Measurements from ENCODE around the gene PARP4. TPM values are rescaled to one million over a fixed set of nuclear protein-coding genes. Genes with fewer than 3 reads are reported as not detected.

PARP4 gene
- total RNA-seq, 1 donor from 2014 or later: 11.8 TPM

DNA sequence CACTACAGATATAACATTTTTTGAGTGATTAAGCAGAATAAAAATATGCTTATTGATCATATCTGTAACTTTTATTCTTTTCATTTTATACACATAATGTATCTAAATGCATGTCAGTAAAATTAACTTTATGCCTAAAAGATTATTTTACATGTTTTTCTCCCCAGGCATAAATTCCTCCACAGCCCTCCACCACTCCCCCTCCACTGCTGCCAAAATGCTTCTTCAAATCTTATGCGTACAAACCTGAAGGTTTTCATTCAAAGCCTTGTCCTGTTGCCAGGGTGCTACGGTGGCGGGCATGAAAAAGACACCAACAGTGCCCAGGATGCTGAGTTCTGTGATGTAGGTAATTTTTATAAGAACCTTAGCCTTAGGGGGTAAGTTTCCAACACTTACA lies 52.9 kb downstream of the PARP4 start:
- H3K4me3 ChIP-seq (ENCODE audit: low read depth, low read length): no peak overlapping the region
- DNase-seq (ENCODE audit: low read depth) (no peak), FAIRE-seq (no peak)
- TF ChIP-seq, protein P1, sequence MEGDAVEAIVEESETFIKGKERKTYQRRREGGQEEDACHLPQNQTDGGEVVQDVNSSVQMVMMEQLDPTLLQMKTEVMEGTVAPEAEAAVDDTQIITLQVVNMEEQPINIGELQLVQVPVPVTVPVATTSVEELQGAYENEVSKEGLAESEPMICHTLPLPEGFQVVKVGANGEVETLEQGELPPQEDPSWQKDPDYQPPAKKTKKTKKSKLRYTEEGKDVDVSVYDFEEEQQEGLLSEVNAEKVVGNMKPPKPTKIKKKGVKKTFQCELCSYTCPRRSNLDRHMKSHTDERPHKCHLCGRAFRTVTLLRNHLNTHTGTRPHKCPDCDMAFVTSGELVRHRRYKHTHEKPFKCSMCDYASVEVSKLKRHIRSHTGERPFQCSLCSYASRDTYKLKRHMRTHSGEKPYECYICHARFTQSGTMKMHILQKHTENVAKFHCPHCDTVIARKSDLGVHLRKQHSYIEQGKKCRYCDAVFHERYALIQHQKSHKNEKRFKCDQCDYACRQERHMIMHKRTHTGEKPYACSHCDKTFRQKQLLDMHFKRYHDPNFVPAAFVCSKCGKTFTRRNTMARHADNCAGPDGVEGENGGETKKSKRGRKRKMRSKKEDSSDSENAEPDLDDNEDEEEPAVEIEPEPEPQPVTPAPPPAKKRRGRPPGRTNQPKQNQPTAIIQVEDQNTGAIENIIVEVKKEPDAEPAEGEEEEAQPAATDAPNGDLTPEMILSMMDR (IDR thresholded peaks at IDR 0.05; ENCODE audit: insufficient read depth, low read length, severe bottlenecking): no peak
- peaks cover 11% of the 10 kb centered on the region for H3K36me3 ChIP-seq (ENCODE audit: control insufficient read depth, insufficient read depth, low read length)
- H3K27me3 ChIP-seq (ENCODE audit: control insufficient read depth, insufficient read depth, low read length): no peaks in the 10 kb centered on the region

DNA sequence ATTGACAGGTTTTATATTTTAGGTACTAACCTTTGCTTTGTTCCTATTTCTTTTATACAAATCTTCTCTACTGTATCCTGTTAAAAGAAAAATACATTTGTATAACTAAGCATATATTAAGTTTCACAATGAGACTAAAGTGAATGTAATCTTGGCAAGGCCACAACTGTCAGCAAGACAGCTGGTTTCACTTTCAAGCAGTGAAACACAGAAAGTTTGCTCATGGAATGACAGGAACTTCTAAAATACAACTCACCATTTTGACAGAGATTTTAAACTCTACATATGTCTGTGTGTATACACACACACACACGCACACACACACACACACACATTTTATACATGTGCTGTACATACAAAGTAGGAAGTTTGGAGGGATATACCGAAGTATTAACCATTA lies 53.3 kb downstream of the PARP4 start:
- Histone ChIP-seq H3K36me3 (ENCODE audit: control insufficient read depth, insufficient read depth, low read length) (peaks cover 15% of the 10 kb centered on the region), H3K4me3 (ENCODE audit: low read depth, low read length) (no peak overlapping the region), H3K27me3 (ENCODE audit: control insufficient read depth, insufficient read depth, low read length) (no peaks in the 10 kb centered on the region)
- FAIRE-seq (no peak), DNase-seq (ENCODE audit: low read depth) (no peak)
- TF ChIP-seq, protein P1 (IDR thresholded peaks at IDR 0.05; ENCODE audit: insufficient read depth, low read length, severe bottlenecking): no peak

DNA sequence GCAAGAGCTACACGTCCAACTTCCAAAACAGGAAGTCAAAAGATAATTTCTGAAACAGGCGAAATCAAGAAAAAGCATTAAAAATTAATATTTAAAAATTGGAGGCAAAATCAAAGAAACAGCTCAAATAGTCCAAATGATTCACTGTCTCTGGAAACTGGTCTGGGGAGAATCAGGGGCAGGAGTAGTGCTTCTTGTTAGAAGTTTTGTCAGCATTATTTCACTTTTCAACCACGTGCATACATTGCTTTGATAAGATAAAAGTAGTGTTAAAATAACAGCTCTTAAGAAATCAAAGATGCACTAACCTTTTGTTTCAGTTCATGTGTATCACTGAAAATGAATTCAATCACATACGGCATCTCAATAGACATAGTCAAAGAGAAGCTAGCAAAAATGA lies 53.8 kb downstream of the PARP4 start:
- no peaks in the 10 kb centered on the region for H3K27me3 ChIP-seq (ENCODE audit: control insufficient read depth, insufficient read depth, low read length)
- FAIRE-seq (no peak), DNase-seq (ENCODE audit: low read depth) (no peak)
- TF ChIP-seq, protein P1 (IDR thresholded peaks at IDR 0.05; ENCODE audit: insufficient read depth, low read length, severe bottlenecking): no peak
- H3K36me3 ChIP-seq (ENCODE audit: control insufficient read depth, insufficient read depth, low read length): peaks cover 18% of the 10 kb centered on the region
- H3K4me3 ChIP-seq (ENCODE audit: low read depth, low read length): no peak overlapping the region

DNA sequence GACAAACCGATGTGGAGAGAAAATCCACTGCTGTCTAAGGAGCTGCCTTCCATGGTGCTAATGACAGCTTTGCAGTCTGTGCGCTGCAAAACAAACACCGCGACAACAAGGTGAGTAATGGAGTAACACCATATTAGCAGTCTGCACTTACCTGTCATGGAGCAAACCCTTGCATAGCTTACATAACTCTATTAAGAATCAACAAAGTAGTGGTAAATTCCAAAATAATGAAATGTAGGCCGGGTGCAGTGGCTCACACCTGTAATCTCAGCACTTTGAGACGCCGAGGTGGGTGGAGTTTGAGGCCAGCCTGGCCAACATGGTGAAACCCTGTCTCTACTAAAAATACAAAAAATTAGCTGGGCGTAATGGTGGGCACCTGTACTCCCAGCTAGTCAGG lies 56.2 kb downstream of the PARP4 start:
- H3K4me3 ChIP-seq (ENCODE audit: low read depth, low read length): no peak overlapping the region
- peaks cover 20% of the 10 kb centered on the region for H3K36me3 ChIP-seq (ENCODE audit: control insufficient read depth, insufficient read depth, low read length)
- TF ChIP-seq, protein P1 (IDR thresholded peaks at IDR 0.05; ENCODE audit: insufficient read depth, low read length, severe bottlenecking): no peak
- FAIRE-seq (no peak), DNase-seq (ENCODE audit: low read depth) (no peak)
- no peaks in the 10 kb centered on the region for H3K27me3 ChIP-seq (ENCODE audit: control insufficient read depth, insufficient read depth, low read length)

DNA sequence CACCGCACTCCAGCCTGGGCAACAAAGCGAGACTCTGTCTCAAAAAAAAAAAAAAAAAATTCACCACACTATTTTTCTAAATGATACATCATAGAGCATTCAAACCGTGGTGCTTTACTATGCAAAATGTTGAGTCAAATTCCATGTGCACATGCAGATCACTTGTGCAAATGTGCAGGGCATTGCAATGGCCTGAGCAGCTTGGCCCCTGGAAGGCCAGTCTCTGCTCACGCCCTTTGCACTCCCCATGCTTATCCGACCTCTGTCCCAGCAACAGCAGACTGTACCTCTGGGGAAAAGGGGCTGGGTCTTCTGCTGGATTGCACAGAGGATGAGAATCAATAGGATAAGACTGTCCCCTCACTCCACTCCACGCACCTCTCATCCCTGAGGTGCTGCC lies 58.5 kb downstream of the PARP4 start:
- Histone ChIP-seq H3K27me3 (ENCODE audit: control insufficient read depth, insufficient read depth, low read length) (no peaks in the 10 kb centered on the region), H3K36me3 (ENCODE audit: control insufficient read depth, insufficient read depth, low read length) (peaks cover 16% of the 10 kb centered on the region), H3K4me3 (ENCODE audit: low read depth, low read length) (no peak overlapping the region)
- FAIRE-seq: no peak
- TF ChIP-seq, protein P1 (IDR thresholded peaks at IDR 0.05; ENCODE audit: insufficient read depth, low read length, severe bottlenecking): no peak
- DNase-seq (ENCODE audit: low read depth): no peak

DNA sequence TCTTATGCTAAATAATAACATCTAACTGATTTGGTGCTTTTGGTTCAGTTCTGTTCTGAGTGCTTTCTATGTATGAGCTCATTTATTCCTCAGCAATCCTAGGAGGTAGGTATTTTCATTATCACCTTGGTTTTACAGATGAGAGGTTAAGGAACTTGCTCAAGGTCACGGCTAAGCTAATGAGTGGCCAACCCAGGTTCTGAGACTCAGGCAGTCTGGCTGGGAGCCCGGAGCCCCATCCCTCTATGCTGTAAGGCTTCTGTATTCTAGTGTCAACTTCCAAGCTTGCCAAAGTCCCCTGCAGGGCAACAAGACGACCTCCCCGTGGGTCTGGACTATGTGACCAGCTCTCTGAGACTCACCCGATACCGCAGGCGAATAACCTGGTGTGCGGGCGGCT lies 60.5 kb downstream of the PARP4 start:
- Histone ChIP-seq H3K27me3 (ENCODE audit: control insufficient read depth, insufficient read depth, low read length) (no peaks in the 10 kb centered on the region), H3K36me3 (ENCODE audit: control insufficient read depth, insufficient read depth, low read length) (peaks cover 16% of the 10 kb centered on the region), H3K4me3 (ENCODE audit: low read depth, low read length) (no peak overlapping the region)
- TF ChIP-seq, protein P1 (IDR thresholded peaks at IDR 0.05; ENCODE audit: insufficient read depth, low read length, severe bottlenecking): no peak
- DNase-seq (ENCODE audit: low read depth) (no peak), FAIRE-seq (no peak)

Measured in bronchial epithelial cell (primary cell).